Kidney capillary endothelial cell (primary cell): ENCODE results near the gene SGMS1.
"Not testable (repeated sequence)": the region's sequence is repeated elsewhere in the genome, so short reads cannot be mapped to it uniquely, and the experiment has no call there.

Source experiments
- DNase-seq: peaks from one replicate; pipeline ENCODE4 v3.0.0-alpha.2; 2018; ENCODE audit warnings: low spot score

Gene SGMS1

DNA sequence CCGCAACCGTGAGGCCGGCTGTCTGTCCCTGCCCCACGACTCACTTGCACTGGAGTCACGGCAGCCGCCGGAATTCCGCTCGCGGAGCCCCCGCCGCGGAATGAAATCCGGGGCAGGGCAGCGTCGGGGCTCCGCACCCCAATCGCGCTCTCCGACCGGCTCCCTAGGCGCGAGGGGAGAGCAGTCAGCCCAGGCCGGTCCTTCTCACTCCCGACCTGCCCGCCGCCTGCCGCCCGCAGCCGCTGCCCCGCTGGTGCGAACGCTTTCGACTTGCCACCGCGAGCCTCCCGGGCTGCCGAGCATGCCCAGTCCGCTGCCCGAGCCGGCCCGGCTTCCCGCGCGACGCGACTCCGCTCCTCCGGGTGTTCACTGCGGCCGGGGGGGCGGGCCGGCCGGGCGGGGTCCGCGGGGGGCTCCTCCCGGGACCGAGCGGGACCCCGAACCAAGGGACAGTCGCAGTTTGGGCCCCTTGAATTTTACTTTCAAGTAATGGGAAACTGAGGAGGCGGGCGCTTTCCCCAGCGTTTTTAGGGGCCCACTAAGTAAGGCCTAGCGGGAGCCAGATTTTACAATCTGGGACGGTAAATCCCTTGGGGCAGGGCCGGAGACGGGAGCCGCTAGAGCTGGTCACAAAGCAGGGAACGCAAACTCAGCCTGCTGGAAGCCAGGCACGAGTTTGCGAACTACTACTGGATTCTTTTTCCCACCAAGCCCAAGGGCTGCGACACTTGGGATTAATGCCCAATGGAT is at the start of gene SGMS1:
TSS of gene SGMS1 (minus strand) at position 294 of the 750 bp plus-strand sequence. CDS start 279,842 bp downstream, outside the sequence.
- DNase-seq, result peak; percentile 69

DNA sequence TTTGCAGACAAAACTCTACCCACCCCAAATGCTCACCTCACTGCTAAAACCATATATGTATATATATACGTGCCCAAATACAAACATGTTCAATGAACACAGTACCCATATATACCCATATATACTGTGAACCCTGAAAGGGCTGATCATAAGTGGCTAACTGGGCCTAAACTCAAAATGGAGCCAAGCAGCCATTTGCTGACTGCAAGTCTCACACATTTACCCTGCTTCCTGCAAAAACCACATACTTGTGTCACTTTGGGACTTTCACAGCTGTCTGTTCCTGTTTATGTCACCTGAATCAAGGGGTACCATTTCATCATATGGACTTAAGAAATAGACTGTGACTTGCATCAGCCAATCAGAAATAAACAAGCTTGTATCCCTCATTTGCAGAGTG is 48.4 kb upstream of the SGMS1 start:
- DNase-seq, result not testable (repeated sequence)

DNA sequence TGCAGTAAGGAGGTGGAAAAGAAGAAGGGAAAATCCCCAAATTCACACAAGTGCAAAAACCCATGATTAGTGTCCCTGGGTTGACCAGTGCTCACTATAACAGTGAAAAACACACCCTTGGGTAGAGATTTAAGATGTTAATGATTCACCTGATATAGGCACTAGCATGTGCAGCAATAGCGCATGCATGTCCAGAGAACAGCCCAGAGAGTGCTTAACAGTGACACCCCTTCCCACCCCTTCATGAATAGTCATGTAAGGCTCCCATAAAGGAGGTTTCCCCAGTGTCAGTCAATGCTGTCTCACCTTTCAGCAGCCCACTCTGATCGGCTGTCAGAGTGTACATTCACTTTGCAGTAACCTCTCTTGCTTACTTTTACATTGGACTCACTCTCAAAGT is 47.9 kb upstream of the SGMS1 start:
- not testable (repeated sequence) for DNase-seq

DNA sequence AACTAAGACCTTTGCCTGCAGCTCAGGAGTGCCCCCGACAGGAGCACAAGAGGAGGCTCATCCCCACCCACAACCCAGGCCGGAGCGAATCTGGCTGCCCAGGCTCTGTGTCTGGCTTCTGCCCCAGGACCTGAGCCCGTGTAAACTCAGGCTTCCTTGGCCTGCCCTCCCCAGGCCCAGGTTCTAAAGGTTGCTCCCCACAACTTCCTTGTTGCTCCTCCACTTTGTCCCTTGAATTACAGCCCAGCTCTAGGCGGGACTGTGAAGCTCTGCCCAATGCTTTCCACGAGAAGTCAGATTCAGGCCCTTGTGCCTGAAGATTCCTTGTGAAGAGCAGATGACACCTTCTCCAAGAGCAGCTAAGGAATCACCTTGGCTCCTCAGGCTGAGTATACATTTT is 46.2 kb upstream of the SGMS1 start:
- not testable (repeated sequence) for DNase-seq

DNA sequence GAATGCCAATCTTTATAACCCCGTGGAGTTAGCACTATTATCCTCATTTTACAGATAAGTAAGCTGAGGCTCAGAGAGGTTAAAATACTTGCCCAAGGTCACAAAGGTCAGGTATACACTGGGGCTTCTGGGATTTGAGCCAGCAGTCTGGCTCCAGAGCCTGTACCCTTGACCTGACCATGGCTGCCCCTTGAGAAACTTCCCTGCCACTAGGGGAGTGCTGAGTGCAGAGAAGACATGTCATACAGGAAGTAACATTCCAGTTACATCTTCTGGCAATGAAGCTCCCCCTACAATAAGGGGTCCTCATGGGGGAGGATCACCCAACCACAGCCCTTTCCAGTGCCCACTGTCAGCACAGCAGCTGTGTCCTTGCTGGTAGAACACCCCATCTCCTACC is 43.6 kb upstream of the SGMS1 start:
- not testable (repeated sequence) for DNase-seq

DNA sequence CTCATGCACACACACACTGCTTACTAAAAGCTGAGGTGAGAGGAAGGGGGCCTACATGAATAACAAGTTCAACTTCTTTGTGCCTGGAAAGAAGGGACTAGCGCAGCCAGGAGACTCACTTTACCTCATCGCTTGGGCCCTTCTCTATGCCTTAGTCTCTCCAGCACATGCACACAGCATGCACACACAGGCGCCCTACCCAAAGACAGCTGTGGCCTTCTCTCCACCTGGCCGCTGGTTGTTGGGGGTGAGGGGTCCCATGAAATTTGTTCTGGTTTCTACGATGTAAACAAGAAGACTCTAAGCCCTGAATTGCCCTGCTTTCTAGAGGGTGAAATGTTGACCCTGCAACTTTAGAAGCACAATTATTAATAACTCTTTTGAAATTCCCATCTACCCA is 38.7 kb upstream of the SGMS1 start:
- not testable (repeated sequence) for DNase-seq

DNA sequence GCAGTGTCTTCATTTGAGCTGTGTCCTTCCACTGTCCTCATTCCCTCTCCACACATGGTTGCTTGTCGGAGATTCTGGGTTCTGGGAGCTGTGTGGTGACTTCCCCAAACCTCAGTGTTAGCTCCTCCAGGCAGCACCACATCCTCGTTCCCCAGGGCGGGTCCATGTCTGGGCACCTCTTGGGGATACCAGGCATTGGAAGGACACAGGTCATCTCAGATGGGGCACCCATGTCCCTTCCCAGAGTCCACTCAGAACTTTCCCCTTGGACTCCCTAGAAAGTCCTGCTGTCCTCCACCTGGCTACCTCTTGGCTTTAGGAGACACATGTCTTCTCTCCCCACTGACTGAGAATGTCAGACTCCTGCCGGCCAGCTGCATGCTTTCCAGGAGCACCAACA is 37.8 kb upstream of the SGMS1 start:
- DNase-seq, result not testable (repeated sequence)

DNA sequence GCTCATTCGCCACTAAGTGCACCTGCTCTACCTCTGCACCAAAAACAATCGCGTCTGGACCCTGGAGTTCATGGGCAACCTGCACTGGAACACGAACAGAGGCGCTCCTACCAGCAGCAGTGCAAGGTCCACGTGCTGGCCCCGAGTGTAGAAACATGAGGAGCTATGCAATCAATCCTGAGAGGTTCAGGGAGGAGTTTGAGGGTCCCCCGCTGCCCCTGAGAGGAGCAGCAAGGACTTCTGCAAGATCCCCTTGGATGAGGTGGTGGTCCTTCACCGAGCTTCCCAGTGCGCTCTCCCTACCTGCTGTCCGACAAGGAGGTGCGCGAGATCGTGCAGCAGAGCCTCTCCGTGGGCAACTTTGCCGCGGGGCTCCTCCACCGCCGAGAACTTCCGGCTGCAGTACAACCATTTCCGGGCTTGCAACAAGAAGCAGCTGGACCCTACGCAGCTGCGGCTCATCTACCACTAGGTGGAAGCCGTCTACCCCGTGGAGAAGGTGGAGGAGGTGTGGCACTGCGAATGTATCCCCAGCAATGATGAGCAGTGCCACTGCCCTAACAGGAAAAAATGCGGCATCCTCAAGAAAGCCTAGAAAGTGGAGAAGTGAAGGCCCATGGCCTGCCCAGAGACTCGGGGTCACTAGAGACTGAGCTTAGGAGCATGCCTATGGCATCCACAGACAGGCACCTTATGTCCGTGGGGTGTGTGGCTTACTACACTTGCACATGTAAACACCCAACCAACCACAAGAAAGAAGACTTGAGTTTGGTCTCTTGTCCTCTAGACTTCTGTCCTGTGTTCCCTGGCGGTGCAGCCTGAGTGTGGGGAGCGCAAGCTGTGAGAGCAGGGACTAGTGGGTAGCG is 36.3 kb upstream of the SGMS1 start:
- DNase-seq, result not testable (repeated sequence)

DNA sequence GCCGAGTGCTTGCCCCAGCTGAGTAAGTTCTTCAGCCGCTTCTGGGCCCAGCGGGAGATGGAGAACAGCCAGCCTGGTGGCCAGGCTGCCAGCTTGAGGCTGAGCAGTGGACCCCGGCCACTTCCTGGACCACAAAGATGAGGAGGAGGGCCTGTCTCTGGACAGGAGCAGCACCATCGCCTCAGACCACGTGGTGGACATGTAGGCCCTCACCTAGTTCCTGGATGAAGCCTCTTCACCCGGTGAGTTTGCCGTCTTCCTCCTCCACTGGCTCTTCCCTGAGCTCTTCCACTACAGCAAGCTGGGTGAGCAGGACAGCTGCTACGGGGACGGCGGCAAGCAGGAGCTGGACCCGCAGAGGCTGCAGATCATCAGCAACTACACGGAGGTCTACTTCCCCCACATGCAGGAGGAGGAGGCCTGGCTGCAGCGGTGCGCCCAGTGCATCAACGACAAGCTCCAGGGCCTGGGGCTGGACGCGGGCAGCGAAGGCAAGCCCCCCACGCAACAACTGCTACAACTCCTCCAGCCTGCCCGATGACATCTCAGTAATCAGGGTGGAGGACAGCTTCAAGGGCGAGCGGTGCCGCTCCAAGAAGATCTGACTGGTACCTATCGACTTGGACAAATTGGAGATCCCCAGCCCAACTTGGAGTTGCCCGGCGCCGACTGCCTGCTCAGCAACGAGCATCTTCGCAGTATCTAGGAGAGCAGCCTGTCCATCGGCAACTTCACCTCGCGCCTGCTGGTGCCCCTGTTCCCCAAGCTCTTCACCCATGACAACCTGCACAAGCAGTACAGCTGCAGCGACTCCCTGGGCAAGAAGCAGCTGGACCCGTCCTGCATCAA is 35.5 kb upstream of the SGMS1 start:
- DNase-seq, result not testable (repeated sequence)

DNA sequence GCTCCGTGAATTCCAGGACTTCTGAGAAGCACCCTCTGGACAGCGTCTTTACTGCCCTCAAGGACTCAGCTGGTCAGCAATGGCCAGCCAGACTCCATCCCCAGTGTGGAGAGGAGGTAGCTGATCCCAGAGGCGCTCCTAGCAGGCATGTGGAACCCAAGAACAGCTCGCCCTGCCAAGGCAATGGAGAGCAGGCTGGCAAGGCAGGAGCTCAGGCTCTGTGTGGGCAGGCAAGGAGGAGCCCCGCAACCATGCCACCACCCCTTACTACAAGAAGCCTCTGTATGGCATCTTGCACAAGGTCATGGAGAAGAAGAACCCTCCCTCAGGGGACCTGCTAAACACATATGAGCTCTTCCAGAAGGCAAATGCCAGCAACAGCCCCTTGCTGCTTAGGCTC is 34.4 kb upstream of the SGMS1 start:
- DNase-seq, result no peak

DNA sequence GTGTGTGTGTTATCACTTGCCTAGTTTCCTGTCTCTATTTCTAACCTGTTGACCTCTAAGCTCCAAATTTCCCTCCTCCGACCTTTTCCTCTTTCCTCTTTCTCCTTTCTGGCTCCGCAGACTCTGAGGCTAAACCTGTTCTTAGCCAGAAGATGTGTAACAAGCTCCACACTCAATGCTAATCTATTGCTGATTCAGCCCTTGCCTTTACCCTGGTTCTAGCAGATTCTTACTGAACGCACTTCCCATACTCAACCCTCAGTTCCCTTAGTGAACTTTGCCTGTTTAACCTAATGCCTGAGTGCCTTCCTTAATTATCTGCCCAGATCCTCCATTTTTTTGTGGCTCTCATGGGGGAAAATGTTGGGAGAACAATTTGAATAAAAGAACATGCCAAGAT is 30.0 kb upstream of the SGMS1 start:
- no peak for DNase-seq

DNA sequence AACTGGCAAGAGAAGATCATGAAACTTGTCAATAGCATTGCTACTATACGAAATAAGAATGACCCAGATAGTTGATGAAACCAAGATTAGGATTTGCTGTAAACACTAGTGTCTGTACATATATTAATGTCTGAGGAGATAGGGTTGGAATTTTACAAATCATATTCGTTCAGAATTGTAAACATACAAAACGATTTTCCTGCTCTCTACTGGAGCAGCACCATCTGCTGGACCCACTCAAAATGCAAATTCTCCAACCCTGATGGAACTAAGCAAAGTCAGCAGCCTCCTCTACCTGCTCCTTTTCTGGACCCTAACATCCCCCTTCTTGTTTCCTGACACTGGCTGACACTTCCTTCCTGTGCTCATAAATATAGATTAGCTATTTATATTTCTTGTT is 29.4 kb upstream of the SGMS1 start:
- peak; percentile 63 for DNase-seq

DNA sequence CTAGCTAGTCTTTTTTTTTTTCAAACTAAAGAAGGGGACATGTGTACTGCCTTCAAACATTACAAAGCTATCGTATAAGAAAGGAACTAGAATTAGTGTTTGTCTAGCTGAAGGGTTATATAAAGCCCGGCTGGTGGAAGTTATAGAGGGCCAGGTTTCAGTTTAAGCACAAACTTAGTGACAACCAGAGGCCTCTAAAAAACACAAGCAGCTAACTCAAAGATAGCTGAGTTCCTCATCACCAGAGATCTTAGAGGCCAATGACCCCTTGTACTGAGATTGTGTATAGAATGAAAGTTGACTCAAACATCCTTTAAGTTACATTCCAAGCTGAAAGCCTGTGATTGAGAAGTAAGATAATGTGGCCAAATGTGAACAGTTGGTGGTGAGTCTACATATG is 28.1 kb upstream of the SGMS1 start:
- no peak for DNase-seq

DNA sequence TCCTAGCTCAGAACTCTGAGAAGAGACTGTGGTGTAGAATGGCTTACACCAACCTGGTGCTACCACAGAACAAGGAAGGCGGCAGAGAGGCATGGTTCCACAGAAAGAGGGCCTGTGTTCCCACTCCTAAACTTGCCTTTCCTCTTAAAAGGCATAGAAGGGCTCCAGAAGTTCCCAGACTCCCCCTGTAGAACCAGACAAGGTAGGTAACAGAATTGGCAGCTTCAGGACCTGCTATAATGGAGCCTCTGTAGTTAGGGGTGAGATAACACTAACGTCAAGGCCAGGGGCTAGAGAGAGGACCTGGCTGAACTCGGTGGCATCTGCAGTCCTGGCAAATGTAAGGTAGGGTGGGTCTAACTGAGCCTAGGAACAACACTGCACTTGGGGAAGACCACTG is 26.7 kb upstream of the SGMS1 start:
- DNase-seq, result no peak

DNA sequence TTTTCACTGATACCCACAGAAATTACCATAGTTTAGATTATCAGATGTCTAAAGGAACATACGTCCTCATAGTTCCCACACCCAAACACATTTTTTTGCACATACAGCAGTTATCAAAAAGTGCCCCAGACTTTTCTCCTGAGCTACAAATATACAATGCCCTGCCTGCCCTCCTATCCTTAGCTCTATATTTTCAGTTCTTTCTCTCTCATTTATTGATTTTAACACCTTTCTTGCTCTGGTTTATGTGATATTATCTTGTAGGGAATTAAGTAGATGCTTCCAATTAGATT is 25.1 kb upstream of the SGMS1 start:
- DNase-seq, result no peak

DNA sequence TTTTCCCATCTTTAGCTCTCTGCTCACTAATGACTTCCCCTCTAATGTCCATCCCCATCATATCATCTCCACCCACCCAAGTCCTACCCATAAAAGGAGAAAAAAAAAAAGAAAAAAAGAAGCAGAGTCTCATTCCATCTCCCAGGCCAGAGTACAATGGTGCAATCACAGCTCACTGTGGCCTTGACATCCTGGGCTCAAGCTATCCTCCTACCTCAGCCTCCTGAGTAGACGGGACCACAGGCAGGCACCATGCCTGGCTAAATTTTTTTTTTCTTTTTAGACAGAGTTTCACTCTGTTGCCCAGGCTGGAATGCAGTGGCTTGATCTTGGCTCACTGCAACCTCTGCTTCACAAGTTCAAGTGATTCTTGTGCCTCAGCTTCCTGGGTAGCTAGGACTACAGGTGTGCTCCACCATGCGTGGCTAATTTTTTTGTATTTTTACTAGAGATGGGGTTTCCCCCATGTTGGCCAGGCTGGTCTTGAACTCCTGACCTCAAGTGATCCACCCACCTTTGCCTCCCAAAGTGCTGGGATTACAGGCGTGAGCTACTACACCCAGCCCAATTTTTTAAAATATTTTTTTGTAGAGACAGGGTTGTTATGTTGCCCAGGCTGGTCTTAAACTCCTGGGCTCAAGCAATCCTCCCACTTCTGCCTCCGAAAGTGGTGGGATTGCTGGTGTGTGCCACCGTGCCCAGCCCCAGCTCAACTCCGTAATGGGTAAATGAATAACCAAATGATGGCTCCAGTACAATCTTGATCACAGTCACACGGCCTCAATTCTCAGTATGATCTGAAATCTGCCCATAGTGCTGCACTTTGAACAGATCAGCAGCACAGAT is 24.6 kb upstream of the SGMS1 start:
- DNase-seq, result no peak

DNA sequence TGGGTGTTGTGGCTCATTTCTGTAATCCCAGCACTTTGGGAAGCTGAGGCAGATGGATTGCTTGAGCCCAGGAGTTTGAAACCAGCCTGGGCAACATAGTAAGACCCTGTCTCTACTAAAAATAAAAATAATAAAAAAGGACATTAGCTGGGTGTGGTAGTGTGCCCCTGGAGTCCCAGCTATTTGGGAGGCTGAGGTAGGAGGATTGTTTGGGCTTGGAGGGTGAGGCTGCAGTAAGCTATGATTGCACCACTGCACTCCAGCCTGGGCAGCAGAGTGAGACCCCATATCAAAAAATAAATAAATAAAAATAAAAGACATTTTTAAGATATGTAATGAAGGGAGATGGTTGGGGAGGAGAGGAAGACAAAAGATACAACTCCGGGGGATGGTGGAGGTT is 23.6 kb upstream of the SGMS1 start:
- DNase-seq, result not testable (repeated sequence)

DNA sequence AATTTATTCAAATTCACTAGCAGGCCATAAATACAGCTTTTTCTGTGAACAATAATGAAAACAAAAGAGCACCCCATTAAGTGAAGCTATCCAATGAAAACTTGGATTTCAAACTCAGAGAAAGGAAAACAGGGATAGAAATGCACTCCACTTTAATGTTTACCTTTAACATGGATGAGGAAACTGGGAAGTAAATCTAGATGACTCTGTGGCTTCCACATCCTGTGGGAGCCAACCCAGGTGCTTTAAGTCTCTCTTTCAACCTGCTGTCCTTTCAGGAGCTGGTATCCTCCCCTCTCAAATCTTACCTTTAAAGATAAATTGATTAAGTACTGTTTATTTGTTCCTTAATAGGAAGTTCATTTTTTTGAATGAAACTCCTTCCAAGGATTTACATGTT is 21.5 kb upstream of the SGMS1 start:
- DNase-seq, result no peak

DNA sequence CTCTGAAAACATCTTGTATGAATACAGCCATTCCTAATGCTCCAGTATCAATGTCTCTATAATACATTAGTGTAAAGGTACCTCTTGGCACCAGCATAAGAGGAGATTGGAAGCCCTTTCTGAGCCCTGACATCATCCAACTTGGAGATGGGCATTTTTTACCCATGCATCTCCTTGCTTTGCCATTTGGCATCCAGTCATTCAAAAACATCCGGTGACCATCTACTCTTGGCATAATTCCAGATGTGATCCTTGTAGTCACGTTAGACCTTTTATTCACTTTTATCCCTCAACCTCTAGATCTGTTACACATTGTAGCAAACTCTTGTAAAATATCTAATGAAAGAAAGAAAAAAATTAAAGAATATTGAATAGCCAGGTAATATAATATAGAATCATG is 17.9 kb upstream of the SGMS1 start:
- peak; percentile 68 for DNase-seq

DNA sequence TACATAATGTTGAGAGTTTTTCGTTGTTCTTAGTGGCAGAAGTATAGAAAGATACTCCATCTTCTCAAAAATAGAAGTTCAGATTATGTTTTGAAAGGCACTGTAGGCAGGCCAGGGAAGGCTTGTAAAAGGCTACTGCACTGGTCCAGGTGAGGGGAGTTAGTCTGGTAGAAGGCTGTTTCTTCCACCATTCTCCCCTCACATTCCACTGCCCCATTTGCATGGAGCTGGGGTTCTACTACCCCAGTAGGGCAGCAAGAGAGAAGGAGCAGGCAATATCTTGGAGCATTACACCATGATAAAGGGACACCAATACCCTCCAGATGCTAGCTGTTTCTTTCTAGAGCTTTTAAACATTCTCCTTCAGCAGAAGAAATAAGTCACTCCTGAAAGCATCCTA is 16.5 kb upstream of the SGMS1 start:
- DNase-seq, result no peak
